Memory B cell (primary cell): ENCODE measurements around the gene NCLN.
A peak's percentile ranks its signal among the peaks of the same experiment; 100 is the strongest.

Experiments used
- ATAC-seq: fragments of 150-1000 bp; cut with Tn5 transposase; 2 replicates; pipeline ENCODE4 v1.10.0; 2021; ENCODE audit warnings: low read depth, mild to moderate bottlenecking, moderate library complexity
- DNase-seq, 2 donors: peaks; one replicate each; pipeline ENCODE4 v3.0.0; 2022; ENCODE audit warnings: low spot score in 2 of 2
- H3K27ac Mint-ChIP-seq: one replicate; pipeline ENCODE4 v1.8.0; 2022; ENCODE audit warnings: mild to moderate bottlenecking, moderate library complexity, mixed read lengths
- H3K27me3 Mint-ChIP-seq: one replicate; pipeline ENCODE4 v1.8.0; 2022; ENCODE audit warnings: mixed read lengths
- H3K36me3 Mint-ChIP-seq: one replicate; pipeline ENCODE4 v1.8.0; 2022; ENCODE audit warnings: mild to moderate bottlenecking, mixed read lengths
- H3K4me1 Mint-ChIP-seq: one replicate; pipeline ENCODE4 v1.8.0; 2022; ENCODE audit warnings: mixed read lengths
- H3K4me3 Mint-ChIP-seq: one replicate; pipeline ENCODE4 v1.8.0; 2022; ENCODE audit warnings: mild to moderate bottlenecking, moderate library complexity, mixed read lengths
- H3K9me3 Mint-ChIP-seq: one replicate; pipeline ENCODE4 v1.8.0; 2022; ENCODE audit warnings: mixed read lengths

Gene NCLN, protein sequence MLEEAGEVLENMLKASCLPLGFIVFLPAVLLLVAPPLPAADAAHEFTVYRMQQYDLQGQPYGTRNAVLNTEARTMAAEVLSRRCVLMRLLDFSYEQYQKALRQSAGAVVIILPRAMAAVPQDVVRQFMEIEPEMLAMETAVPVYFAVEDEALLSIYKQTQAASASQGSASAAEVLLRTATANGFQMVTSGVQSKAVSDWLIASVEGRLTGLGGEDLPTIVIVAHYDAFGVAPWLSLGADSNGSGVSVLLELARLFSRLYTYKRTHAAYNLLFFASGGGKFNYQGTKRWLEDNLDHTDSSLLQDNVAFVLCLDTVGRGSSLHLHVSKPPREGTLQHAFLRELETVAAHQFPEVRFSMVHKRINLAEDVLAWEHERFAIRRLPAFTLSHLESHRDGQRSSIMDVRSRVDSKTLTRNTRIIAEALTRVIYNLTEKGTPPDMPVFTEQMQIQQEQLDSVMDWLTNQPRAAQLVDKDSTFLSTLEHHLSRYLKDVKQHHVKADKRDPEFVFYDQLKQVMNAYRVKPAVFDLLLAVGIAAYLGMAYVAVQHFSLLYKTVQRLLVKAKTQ

DNA sequence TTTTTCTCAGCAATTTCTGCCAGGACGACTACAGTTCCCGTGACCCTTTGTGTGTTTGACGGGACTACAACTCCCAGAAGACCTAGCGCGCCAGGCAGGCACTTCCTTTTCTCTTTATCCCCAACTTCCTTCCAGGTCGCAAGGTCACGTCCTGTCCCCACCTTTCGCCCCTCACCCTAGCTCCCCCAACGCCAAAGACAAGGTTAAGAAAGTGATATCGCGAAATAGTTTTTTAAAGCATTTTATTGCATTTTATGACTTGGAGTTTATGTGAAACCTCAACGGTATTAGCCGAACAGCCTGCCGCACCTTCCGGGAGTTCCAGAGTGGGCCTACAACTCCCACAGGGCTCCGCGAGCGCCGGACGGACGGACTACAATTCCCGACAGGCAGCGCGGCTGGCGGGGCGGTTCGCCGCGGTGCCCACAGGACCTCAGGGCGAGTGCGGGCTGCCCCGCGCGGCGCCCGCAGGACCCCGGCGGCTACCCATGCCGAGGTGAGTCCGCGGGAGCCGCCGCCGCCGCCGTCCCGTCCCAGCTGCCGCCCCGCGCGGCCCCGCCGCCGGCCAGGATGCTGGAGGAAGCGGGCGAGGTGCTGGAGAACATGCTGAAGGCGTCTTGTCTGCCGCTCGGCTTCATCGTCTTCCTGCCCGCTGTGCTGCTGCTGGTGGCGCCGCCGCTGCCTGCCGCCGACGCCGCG is at the start of gene NCLN:
NCLN (plus strand) TSS at position 470 of the 699 bp plus-strand sequence; CDS start at position 571, 101 bp downstream.
- peak within 1 kb of the TSS; percentile 93 for H3K27ac Mint-ChIP-seq
- H3K27me3 Mint-ChIP-seq, result no peaks in the 10 kb centered on the region
- peaks cover 43% of the 10 kb centered on the region for H3K4me1 Mint-ChIP-seq
- peak; percentile 88 for ATAC-seq
- peak; percentile 93 to 99 for DNase-seq
- peaks cover 20% of the 10 kb centered on the region for H3K36me3 Mint-ChIP-seq
- peak within 1 kb of the TSS; percentile 100 for H3K4me3 Mint-ChIP-seq
- no peaks in the 10 kb centered on the region for H3K9me3 Mint-ChIP-seq

DNA sequence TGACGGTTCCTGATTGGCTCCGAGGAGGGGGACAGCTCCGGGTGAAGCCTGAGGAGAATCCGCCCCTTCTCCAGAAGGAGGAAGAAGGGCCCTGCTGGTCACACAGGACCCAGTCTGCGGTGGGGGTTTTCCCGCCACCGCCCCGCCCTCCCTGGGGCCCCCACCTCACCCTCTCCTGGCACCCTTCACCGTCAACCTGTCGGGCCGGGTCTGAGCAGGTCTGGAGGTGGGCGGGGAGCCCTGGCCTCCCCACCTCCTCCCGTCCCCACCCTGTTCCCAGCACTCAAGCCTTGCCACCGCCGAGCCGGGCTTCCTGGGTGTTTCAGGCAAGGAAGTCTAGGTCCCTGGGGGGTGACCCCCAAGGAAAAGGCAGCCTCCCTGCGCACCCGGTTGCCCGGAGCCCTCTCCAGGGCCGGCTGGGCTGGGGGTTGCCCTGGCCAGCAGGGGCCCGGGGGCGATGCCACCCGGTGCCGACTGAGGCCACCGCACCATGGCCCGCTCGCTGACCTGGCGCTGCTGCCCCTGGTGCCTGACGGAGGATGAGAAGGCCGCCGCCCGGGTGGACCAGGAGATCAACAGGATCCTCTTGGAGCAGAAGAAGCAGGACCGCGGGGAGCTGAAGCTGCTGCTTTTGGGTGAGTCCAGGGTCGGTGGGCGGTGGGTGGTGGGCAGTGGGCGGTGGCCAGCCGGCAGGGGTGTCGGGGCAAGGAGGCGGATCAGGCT is 49.6 kb upstream of the NCLN start, which contains the start of gene GNA15:
GNA15 (plus strand) TSS at position 73 of the 723 bp plus-strand sequence; CDS start at position 491, 418 bp downstream.
- H3K27me3 Mint-ChIP-seq, result peaks cover 10% of the 10 kb centered on the region
- ATAC-seq (peak; percentile 58), DNase-seq (peak; percentile 18 to 35)
- H3K27ac Mint-ChIP-seq, result no peak within 1 kb of the TSS
- H3K36me3 Mint-ChIP-seq, result no peaks in the 10 kb centered on the region
- peaks cover 14% of the 10 kb centered on the region for H3K4me1 Mint-ChIP-seq
- no peak within 1 kb of the TSS for H3K4me3 Mint-ChIP-seq
- H3K9me3 Mint-ChIP-seq, result peaks cover 3% of the 10 kb centered on the region

DNA sequence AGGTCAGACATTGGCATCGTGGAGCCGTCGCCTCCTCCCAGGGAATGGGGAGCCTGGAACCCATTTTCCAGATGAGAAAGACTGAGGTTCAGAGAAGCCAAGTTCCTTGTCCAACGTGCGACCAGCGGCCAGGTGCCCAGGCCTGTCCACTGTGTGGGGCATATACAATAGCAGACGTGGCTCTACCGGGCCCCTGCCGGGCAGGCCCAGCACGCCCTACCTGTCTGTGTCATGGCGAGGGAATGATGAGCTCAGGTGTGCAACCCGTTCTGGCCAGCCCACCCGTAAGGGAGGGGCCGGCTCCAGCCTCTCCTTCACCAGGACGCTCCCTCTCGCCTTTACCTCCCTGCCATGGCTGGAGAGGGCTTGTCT is 49.1 kb upstream of the NCLN start:
- Mint-ChIP-seq H3K9me3 (peaks cover 3% of the 10 kb centered on the region), H3K4me1 (peaks cover 18% of the 10 kb centered on the region), H3K27me3 (peaks cover 10% of the 10 kb centered on the region), H3K4me3 (no peak overlapping the region), H3K27ac (no peak overlapping the region), H3K36me3 (no peaks in the 10 kb centered on the region)
- no peak for ATAC-seq
- no peak for DNase-seq

DNA sequence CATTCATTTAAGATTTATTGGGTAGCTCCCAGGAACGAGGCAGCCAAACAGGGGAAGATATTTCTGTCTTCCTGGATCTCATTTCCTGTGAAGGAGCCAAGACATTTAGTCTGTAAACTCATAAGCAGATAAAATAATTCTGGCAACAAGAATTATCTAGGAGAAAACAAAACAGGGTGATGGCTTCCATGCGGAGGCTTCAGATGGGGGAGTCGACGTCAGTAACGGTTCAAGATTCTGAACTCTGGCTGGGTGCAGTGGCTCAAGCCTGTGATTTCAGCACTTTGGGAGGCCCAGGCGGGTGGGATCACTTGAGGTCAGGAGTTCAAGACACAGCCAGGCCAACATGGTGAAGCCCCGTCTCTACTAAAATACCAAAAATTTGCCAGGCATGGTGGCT is 48.6 kb upstream of the NCLN start:
- Mint-ChIP-seq H3K4me3 (no peak overlapping the region), H3K36me3 (no peaks in the 10 kb centered on the region), H3K9me3 (peaks cover 3% of the 10 kb centered on the region), H3K4me1 (peaks cover 19% of the 10 kb centered on the region), H3K27ac (no peak overlapping the region), H3K27me3 (peaks cover 10% of the 10 kb centered on the region)
- ATAC-seq (no peak), DNase-seq (no peak)

DNA sequence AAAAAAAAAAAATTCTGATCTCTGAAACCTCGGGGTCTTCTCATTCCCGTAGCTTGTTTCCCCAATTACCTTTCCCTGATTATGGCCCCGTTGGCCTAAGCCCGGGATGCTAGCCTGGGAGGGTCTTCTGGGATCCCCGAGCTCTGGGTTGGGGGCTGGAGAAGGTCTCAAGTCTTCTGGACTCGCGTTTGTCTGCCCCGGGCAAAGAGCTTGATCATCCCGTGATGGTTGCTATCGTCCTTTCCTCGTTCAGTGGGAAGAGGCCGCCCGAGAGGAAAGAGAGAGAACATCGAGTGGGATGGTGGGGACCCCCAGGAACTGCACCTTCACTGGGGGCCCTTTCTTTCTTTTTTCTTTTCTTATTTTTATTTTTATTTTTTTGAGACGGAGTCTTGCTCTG is 47.5 kb upstream of the NCLN start:
- Mint-ChIP-seq H3K4me3 (no peak overlapping the region), H3K9me3 (peaks cover 3% of the 10 kb centered on the region), H3K4me1 (peaks cover 16% of the 10 kb centered on the region), H3K27ac (no peak overlapping the region), H3K36me3 (no peaks in the 10 kb centered on the region), H3K27me3 (peaks cover 9% of the 10 kb centered on the region)
- DNase-seq (no peak), ATAC-seq (no peak)

DNA sequence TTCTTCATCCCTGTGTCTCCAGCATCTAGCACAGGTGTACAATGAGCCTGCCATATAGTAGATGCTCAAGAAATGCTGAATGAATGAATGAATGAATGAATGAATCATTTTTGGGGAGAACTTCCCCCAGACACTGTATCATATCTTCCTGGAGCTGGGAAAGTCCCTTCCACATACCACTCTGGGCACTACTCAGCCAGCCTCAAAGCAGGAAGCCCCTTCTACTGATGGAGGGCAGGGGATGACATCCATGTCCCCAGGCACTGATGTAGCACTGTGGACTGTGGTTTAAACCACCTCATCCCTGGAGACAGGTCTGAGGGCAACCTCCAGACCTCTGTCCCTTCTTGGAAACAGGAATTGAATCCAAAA is 45.1 kb upstream of the NCLN start:
- ATAC-seq, result peak; percentile 40
- no peak overlapping the region for H3K4me3 Mint-ChIP-seq

DNA sequence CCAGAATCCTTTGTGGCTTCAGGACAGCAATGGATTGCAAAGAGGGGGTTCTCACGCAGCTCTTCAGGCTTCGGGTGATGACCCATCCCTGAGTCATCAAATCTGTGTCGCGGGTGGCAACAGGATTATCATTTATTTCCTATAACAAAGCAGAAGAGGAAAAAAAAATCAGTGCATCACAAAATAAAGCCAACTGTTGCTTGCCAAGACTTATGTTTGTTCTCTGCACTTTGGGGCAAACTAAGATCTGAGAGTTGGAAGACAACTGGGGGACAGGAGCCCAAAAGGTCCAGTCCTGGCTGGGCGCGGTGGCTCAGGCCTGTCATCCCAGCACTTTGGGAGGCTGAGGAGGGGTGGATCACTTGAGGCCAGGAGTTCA is 43.4 kb upstream of the NCLN start:
- peaks cover 21% of the 10 kb centered on the region for H3K4me1 Mint-ChIP-seq
- no peak for ATAC-seq
- no peaks in the 10 kb centered on the region for H3K36me3 Mint-ChIP-seq
- peaks cover 3% of the 10 kb centered on the region for H3K9me3 Mint-ChIP-seq
- no peak for DNase-seq
- H3K27me3 Mint-ChIP-seq, result peaks cover 10% of the 10 kb centered on the region
- H3K4me3 Mint-ChIP-seq, result no peak overlapping the region
- no peak overlapping the region for H3K27ac Mint-ChIP-seq

More for the DNA sequence above, 45.1 kb upstream of the NCLN start:
- Mint-ChIP-seq H3K36me3 (no peaks in the 10 kb centered on the region), H3K27ac (no peak overlapping the region), H3K4me1 (peaks cover 11% of the 10 kb centered on the region), H3K27me3 (peaks cover 5% of the 10 kb centered on the region), H3K9me3 (peaks cover 3% of the 10 kb centered on the region)
- no peak for DNase-seq

DNA sequence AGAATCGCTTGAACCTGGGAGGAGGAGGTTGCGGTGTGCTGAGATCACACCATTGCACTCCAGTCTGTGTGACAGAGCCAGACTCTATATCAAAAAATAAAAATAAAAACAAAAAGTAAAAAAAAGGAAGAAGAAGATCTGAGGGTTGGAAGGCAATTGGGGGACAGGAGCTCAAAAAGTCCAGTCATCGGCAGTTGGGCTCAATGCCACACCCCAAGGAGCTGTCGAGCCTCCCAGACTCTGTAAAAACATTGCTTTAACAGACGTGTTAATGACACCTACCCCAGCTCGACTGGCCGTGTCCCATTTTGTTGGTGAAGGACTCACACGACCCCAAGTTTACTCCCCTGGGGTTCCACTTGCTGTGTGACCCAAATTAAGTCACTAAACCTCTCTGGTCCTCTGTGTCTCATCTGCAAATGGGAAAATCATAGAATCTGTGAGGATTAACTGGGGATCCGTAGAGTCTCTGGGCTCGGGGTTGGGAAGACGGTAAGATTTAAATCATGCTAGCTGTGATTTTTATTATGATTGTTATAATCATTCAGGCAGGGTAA is 42.9 kb upstream of the NCLN start:
- Mint-ChIP-seq H3K4me1 (peaks cover 21% of the 10 kb centered on the region), H3K27ac (no peak overlapping the region), H3K9me3 (peaks cover 3% of the 10 kb centered on the region), H3K36me3 (no peaks in the 10 kb centered on the region), H3K27me3 (peaks cover 10% of the 10 kb centered on the region), H3K4me3 (no peak overlapping the region)
- DNase-seq (no peak), ATAC-seq (no peak)

DNA sequence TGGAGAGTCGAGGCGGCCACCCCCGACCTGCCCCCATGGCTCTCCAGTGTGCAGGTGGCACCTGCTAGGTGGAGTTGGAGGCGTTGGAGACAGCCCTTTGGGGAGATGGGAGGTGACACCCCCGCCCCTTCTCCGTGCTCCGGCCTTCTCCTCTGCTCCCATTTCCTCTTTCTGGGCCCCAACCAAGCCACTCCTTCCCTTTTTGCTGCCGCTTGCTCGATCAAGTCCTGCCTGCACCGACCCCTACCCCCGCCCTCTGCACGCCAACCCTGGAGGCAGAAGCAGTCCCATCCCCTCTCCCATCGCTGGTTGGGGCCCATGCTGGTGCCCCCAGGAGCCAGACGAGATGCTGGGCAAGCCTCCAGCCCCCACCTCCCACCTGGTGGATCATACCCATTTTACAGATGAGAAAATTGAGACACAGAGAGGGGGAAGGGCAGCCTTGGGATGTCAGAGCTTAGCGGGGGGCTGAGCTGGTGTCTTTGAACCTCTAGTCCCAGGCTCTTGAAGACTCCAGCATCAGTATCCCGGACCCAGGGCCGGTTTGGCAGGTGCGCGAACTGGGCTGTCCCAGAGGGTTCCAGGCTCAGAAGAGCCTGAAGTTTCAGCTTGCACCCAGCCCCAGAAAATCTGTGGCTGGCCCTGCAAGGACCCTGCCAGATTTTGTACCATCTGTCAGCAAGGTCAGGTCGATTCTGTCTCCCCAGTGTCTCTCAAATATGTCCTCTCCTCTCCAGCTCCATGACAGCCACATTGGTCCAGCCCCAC is 39.6 kb upstream of the NCLN start:
- Mint-ChIP-seq H3K9me3 (no peaks in the 10 kb centered on the region), H3K27ac (no peak overlapping the region), H3K27me3 (peaks cover 13% of the 10 kb centered on the region), H3K4me1 (peaks cover 23% of the 10 kb centered on the region), H3K4me3 (no peak overlapping the region), H3K36me3 (no peaks in the 10 kb centered on the region)
- DNase-seq (no peak), ATAC-seq (no peak)

DNA sequence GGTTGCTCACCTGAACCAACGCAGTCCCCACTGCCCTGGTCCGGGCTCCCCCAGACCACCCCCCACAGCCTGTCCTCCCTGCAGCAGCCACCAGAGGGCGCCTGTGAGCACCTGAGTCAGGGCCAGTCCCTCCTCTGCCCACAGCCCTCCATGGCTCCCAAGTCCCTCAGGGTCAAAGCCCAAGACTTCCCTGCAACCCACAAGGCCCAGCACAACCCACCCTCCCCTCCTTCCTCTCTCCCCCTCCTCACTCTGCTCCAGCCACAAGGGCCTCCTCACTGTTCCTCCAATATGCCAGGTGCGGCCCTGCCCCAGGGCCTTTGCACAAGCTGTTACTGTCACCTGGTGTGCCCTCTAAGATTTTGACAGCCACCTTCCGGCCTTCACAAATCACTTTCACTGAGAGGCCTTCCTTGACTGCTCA is 39.0 kb upstream of the NCLN start:
- peak; percentile 57 to 68 for DNase-seq
- Mint-ChIP-seq H3K9me3 (no peaks in the 10 kb centered on the region), H3K4me3 (no peak overlapping the region), H3K27me3 (peaks cover 13% of the 10 kb centered on the region), H3K27ac (no peak overlapping the region), H3K36me3 (no peaks in the 10 kb centered on the region), H3K4me1 (peaks cover 19% of the 10 kb centered on the region)
- peak; percentile 60 for ATAC-seq

DNA sequence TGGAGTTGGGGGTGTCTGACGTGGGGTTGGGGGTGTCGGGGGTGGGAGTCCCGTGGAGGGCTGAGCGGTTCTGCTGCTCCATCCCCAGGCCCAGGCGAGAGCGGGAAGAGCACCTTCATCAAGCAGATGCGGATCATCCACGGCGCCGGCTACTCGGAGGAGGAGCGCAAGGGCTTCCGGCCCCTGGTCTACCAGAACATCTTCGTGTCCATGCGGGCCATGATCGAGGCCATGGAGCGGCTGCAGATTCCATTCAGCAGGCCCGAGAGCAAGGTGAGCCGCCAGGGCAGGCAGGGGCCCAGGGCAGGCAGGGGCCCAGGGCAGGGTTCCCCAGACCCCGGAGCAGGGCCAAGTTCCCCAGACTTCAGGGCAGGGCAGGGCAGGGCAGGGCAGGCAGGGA is 37.2 kb upstream of the NCLN start:
- DNase-seq (no peak), ATAC-seq (no peak)
- peaks cover 16% of the 10 kb centered on the region for H3K4me1 Mint-ChIP-seq

DNA sequence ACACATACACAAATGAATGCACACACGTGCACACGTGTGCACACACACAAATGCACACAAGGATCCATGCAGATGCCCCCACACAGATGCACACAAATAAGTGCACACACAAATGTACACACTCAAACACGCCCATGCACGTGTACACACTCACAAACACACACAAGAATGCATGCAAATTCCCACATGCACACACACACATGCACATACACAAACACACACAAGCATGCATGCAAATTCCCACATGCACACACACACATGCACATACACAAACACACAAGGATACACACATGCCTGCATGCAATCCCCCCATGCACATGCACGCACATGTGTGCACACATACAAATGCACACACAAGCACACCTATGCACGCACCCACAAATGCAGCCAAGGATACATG is 36.6 kb upstream of the NCLN start:
- ATAC-seq (no peak), DNase-seq (no peak)
- no peaks in the 10 kb centered on the region for H3K36me3 Mint-ChIP-seq
- no peak overlapping the region for H3K4me3 Mint-ChIP-seq
- peaks cover 16% of the 10 kb centered on the region for H3K4me1 Mint-ChIP-seq
- peaks cover 13% of the 10 kb centered on the region for H3K27me3 Mint-ChIP-seq
- H3K27ac Mint-ChIP-seq, result no peak overlapping the region
- no peaks in the 10 kb centered on the region for H3K9me3 Mint-ChIP-seq

More for the DNA sequence above, 37.2 kb upstream of the NCLN start:
- H3K36me3 Mint-ChIP-seq, result no peaks in the 10 kb centered on the region
- H3K27me3 Mint-ChIP-seq, result peaks cover 13% of the 10 kb centered on the region
- H3K27ac Mint-ChIP-seq, result no peak overlapping the region
- no peak overlapping the region for H3K4me3 Mint-ChIP-seq
- H3K9me3 Mint-ChIP-seq, result no peaks in the 10 kb centered on the region
